GM21529 (cell line): ENCODE results near the gene ADPRHL1.
"Not testable (repeated sequence)": the region's sequence is repeated elsewhere in the genome, so short reads cannot be mapped to it uniquely, and the experiment has no call there.

Source experiments
- ATAC-seq: cut with Tn5 transposase; IDR thresholded peaks from one replicate; pipeline ENCODE4 v1.9.1; 2021; ENCODE audit not compliant: unreplicated experiment

The ADPRHL1 gene

GRCh38 chr13:113479179-113479578, 25.9 kb upstream of the ADPRHL1 start:
- ATAC-seq: no peak

DNA sequence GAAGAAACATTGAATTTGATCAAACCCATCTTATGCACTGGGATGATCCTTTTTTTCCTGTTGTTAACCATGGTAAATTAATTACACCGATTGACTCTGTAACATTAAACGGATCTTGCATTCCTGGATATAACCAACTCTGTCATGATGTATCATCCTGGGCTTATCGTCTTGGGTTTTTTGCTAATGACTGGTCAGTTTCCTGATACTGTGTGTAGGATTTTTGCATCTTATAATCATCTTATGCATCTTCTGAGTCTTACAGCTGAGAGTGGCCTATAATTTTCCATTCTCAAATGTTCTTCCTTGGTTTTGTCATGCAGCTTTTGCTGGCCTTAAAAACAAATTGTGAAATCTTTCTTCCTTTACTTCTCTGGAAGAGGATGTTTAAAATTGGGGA, 24.4 kb upstream of the ADPRHL1 start:
- no peak for ATAC-seq

DNA sequence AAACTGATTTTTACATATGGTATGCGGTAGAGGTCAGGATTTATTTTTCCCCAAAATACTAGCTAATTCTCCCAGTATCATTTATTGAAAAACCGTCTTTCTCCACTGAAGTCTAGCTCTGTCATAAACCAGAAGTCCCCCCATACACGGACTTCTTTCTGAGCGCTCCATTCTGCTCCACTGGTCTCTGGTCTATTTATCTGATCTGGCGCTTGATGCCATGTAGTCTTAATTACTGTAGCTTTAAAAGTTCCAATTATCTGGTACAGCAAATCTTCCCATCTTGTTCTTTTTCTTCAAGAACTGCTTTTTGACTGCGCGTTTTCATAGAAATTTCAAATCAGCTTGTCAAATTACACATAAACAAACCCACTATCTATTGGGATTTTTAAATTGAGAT, 23.5 kb upstream of the ADPRHL1 start:
- ATAC-seq: no peak

- no peak for ATAC-seq
These were observed 22.6 kb upstream of the ADPRHL1 start for GRCh38 chr13:113475911-113476310.

- no peak for ATAC-seq
These were observed 22.0 kb upstream of the ADPRHL1 start for GRCh38 chr13:113475280-113475679.

DNA sequence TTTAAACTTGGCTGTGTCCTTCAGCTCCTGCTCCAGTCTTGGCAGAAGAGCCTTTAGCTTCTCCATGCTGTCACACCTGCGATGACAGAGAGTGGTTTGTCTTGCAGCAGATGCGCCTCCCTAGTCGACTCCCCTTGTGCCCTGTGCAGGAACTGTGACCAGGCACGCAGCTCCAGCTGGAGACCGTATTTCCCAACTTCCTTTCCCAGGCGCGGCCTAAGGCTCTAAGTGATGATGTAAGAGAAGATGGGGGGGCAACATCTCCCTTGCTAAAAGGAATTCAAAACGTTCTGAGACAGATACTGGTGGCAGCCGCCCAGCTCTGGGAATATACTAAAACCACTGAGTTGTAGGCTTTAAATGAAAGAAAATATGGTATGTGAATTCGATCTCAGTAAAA, 20.9 kb upstream of the ADPRHL1 start:
- ATAC-seq: no peak

GRCh38 chr13:113472355-113473025, 19.2 kb upstream of the ADPRHL1 start:
- no peak for ATAC-seq

GRCh38 chr13:113471844-113472243, 18.6 kb upstream of the ADPRHL1 start:
- no peak for ATAC-seq

- not testable (repeated sequence) for ATAC-seq
These were observed 17.4 kb upstream of the ADPRHL1 start for GRCh38 chr13:113470635-113471163.

DNA sequence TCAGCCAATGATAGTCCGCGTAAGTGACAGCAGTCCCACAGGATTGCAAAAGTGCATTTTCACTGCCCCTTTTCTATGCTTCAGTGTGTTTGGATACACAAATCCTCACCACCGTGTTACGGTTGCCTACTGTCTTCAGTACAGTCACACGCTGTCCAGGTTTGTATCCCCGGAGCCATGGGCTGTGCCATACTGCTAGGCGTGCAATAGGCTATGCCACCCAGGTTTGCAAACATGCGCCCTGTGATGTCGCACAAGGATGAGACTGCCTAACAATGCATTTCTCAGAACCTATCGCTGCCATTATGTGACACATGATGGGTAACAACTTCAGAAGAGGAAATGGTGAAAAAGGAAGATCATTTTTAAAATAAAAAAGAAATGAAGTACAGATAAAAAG, 16.8 kb upstream of the ADPRHL1 start:
- ATAC-seq: no peak

DNA sequence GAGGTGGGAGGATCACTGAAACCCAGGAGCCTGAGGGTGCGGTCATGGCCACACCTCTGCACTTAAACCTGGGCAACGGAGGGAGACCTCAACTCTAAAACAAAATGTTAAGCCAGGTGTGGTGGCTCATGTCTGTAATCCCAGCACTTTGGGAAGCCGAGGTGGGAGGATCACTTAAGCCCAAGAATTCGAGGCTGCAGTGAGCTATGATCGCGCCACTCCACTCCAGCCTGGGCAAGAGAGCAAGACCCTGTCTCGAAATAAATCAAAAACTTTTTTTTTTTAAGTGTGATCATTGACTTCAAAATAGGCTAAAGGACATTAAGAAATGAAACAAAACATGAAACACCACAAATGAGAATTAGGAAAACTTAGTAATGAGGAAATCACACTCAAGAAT, 16.3 kb upstream of the ADPRHL1 start:
- no peak for ATAC-seq

DNA sequence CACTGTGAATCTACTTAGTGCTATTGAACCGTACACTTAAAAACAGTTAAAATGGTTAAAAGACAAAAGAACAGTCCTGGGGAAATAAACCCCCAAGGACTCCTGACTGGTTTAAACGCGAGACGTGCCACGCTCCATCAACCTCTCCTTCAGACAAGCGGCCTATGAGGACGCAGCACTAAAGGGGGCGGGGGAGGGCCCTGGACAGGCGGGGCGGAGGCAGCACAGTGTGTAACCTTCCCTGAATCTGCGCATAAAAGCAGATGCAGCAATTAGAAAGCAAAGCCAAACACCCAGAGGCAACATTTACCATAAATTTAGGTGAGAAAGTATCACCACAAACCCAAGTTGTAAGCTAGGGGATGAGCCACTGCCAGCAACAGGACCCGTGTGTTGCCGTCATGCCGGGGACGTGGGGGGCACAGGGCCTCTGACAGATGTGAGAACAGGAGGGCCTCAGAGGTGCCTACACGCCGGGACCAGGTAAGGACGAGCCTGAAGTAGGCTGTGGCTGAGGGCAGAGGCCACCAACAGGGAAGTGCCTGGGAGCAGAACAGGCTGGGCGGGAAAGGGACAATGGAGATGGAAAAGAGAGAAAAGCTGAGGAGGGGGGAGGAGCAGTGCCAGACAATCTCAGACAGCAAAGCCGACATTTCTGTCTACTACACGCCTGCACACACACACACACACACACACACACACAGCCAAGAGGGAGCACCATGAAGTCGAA, 15.3 kb upstream of the ADPRHL1 start:
- ATAC-seq: no peak

DNA sequence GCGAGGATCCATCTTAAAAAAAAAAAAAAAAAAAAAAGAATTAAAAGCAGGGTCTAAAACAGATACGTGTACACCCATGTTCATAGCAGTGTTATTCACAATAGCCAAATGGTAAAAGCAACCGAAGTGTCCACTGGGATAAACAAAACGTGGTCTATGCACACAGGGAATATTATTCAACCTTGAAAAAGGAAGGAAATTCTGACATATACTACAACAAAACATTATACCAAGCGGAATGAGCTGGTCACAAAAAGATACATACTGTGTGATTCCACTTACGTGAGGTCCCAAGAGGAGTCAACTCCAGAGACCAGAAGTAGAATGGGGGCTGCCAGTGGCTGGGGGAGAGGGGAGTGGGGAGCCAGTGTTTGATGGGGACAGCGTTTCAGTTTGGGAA, 14.7 kb upstream of the ADPRHL1 start:
- ATAC-seq: no peak

DNA sequence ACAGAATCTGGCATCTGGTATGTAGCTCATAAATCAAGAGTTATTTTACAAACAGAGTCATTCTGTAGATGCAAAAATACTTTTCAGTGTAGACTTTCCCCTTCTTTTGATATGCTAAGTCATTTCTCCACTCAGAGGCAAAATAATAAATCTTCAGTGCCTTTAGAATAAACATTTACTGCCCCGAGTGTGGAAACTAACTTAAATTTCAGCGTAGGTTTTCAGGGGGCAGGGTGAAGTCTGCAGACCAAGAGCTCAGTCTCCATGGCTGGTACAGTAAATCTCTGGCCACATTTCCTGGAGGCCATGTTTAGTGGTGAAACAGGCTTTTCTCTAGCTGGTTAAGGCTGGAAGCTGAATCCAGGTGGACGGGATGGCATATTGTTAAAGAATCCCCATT, 13.1 kb upstream of the ADPRHL1 start:
- no peak for ATAC-seq

GRCh38 chr13:113465300-113465699, 12.0 kb upstream of the ADPRHL1 start:
- ATAC-seq: no peak

GRCh38 chr13:113464476-113464875, 11.2 kb upstream of the ADPRHL1 start:
- no peak for ATAC-seq

DNA sequence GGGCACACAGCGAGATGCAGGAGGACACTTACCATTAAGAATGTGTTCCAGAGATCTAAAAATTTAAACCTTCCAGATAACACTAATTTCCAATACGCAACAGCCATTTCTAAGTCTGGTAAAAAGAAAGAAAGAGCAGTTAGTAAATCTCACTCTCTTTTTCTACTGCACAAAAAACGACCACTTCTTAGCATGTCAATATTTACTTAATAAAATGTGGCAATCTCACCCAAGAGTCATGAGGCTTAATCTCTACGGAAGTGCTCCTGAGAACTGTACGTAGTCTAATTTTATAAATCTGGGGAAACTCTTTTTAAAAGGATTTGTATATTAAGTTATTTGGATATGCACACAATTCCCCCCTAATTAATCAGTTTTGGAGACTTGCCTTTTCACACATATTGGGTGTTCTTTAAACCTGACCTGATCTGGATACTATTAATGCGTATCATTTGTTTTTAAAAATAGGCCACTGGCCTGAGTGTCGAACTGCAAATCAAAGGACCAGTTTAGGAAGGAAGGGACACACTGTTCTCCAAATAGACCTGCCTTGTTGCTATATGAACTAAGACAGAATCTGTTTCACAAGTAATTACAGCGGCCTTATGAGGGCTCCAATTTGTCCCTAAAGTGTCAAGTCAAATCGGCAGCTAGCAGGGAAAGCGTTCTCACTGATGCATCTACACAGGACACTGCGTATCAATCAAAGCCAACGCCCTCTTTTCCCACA, 7.9 kb upstream of the ADPRHL1 start:
- no peak for ATAC-seq

GRCh38 chr13:113460599-113460998, 7.3 kb upstream of the ADPRHL1 start:
- no peak for ATAC-seq

DNA sequence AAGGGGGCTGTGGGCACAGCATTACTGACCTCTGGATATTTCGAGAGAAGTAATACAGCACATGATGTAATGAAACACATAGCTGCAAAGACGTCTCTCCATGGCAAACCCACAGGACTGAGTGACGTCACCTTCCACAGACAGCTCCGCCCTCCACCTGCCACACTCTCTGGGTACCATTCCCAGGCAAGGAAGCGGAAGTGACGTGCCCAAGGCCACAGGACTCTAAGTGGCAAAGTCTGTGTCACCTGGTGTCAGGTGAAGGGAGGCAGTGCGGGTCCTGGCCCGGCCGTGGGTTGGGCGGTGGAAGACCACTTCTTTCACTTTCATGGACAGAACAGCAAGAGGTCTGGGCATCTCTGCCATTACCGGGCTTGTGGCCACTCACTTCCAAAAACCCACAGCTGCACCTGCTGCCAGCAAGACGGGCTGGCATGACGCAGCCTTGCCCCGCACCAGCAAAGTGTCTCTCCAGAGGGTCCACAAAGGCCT, 6.8 kb upstream of the ADPRHL1 start:
- ATAC-seq: no peak

DNA sequence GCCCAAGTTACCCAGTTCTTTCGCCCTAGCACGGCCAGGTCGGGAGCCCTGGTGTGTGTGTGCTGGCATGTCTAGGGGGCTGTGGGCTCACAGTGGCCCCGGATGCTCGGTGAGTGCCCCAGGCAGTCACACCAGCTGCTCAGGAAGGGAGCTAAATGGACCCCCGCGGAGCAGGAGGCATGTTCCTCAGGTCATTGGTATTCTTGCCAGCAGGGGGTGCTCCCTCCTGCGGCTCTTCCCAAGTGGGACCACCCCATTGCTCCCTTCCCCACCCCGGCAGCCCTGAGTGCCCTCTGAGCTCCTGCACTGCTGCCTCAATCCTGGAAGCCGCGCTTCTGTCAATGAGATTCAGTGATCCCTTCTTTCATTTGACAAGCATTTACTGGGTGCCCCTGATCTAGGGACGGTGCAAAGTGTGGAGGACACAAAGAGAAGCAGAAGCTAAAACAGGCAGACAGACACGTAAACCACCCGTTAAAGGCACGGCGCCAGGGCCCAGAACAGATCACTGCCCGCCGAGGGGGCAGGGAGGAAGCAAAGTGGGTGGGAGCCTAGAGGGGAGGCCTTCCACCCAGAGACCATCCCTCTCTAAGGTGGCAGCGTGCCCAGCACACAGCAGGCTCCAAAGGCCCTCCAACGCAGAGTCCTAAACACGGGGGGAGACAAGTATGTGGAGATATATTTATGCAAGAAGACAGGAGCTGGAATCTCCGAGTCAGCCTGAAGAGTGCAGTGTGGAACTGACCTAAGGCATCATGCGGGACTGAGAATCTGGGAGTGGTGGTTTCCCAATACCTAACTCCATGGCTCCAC, 5.2 kb upstream of the ADPRHL1 start:
- no peak for ATAC-seq

DNA sequence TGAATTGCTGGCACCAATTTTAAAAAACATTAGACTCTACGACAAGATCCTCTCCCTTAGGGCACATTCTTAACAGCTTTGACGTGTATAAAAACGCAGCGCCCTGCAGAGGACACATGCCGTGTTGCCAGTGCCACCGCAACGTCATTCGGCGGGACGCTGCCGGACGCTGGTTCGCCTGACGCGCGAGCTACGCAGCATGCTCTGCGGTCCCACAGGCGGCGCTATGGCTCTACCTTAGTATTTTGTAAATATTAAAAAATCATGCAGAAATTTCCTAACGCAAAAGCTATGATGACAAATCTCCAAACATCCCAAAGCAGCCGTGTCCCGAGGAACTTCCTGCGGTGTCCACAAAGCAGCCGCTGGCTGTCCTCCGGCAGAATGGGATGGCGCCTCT, 4.2 kb upstream of the ADPRHL1 start:
- ATAC-seq: no peak
